D721Med (cell line): ENCODE results near the gene DEDD.

Experiments
- DNase-seq: peaks from one replicate; pipeline ENCODE4 v3.0.0; 2011; ENCODE audit warnings: low spot score; ENCODE audit not compliant: insufficient read length
- FAIRE-seq: peaks from 2 replicates; lab custom pipeline; 2011; peaks lifted over from hg19 to GRCh38; lab: Jason Lieb, UNC
- TF ChIP-seq, protein P1 (sequence below): IDR thresholded peaks from 2 replicates; pipeline ENCODE4 v1.5.1; 2012; ENCODE audit warnings: mild to moderate bottlenecking, control low read depth; ENCODE audit not compliant: insufficient read depth; ENCODE audit errors: missing control alignments

Gene DEDD

DNA sequence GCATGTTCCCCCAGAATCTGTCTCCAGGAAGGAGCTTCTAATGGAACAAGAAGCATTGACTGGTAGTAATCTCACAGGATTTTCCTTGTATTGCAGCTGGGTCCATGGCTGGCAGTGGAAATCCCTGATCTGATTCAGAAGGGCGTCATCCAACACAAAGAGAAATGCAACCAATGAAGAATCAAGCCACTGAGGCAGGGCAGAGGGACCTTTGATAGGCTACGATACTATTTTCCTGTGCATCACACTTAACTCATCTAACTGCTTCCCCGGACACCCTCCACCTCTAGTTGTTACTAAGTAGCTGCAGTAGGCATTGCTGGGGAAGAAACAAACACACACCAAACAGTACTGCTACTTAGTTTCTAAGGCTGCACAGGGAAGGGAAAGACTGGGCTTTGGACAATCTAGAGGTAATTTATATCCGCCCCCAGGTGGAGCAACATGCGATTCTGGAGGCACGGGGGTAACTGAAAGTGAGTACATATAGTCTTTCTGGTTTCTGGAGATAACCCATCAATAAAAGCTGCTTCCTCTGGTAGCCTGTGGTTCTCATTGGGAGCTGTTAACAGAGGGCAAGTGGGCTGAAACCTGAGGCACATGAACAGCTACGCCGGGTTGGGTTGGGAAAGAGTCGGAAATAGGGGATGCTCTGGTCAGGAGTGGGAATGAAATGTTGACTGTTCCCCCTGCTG, 26.0 kb upstream of the DEDD start:
- FAIRE-seq (no peak), DNase-seq (no peak)
- TF ChIP-seq, protein P1, sequence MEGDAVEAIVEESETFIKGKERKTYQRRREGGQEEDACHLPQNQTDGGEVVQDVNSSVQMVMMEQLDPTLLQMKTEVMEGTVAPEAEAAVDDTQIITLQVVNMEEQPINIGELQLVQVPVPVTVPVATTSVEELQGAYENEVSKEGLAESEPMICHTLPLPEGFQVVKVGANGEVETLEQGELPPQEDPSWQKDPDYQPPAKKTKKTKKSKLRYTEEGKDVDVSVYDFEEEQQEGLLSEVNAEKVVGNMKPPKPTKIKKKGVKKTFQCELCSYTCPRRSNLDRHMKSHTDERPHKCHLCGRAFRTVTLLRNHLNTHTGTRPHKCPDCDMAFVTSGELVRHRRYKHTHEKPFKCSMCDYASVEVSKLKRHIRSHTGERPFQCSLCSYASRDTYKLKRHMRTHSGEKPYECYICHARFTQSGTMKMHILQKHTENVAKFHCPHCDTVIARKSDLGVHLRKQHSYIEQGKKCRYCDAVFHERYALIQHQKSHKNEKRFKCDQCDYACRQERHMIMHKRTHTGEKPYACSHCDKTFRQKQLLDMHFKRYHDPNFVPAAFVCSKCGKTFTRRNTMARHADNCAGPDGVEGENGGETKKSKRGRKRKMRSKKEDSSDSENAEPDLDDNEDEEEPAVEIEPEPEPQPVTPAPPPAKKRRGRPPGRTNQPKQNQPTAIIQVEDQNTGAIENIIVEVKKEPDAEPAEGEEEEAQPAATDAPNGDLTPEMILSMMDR: no peak

DNA sequence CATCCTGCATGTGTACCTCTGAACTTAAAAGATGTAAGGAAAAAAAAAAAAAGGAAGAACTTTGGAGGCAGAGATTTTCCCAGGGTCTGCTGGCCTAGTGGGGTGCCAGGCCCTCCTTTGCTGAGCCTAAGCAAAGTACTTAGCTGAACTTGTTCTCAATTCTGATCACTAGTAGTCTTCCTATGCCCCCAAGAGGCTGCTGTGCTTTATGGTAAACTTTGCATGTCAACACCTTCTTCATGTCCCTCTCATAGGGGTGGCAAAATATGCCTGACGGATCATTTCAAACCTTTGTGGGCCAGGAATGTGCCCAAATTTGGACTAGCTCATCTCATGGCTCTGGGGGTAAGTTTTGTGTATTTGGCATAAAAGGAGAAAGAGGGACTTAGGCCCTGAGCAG, 25.4 kb upstream of the DEDD start:
- TF ChIP-seq, protein P1: no peak
- no peak for FAIRE-seq
- DNase-seq: no peak

- FAIRE-seq (peak; percentile 44), DNase-seq (peak; percentile 82)
- TF ChIP-seq, protein P1: no peak
Observed at GRCh38 chr1:161153682-161154337, 21.3 kb upstream of the DEDD start, which contains the start of gene UFC1. Gene UFC1, plus strand, starts transcription at chr1:161153978. Its CDS starts 20 bp downstream, at chr1:161153998.

GRCh38 chr1:161153176-161153575, 20.7 kb upstream of the DEDD start:
- TF ChIP-seq, protein P1: no peak
- FAIRE-seq (no peak), DNase-seq (no peak)

DNA sequence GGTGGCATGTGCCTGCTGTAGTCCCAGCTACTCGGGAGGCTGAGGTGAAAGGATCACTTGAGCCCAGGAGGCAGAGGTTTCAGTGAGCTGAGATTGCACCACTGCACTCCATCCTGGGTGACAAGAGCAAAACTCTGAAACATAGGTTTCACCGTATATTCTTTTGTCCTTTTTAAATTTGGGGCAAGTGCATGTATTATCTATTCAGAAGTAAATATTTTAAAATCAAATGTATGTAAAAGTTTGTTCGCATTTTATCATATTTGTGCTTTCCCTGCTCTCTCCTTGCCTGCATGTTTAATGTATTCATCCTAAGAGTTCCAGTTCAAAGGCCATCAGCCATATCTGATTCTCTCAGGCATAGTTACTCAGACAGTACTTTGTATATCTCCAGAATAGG, 13.4 kb upstream of the DEDD start:
- TF ChIP-seq, protein P1: no peak
- DNase-seq (no peak), FAIRE-seq (no peak)

- no peak for DNase-seq
- no peak for FAIRE-seq
- TF ChIP-seq, protein P1: no peak
Observed at GRCh38 chr1:161140755-161141400, 8.4 kb upstream of the DEDD start.
